ENCODE results near the gene KBTBD12.

Gene KBTBD12

DNA sequence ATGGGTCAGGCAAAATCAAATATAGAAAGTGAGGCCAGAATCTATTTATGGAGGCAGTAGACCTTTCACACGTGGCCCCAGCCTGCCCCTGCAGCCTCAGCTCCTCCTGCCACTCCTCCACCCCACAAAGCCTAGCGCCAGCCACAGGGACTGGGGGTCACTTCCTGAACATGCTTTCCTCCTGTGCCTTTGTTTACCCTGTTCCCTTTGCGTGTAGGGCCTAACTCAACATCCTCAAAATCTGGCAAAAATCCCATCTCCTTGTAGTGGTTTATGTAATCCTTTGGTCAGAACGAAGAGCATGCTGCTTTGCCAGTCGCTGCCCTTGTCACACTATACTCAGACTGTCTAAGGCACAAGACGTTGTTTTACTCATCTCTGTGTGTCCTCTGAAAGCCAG, 39.6 kb downstream of the KBTBD12 start:
- no peak for DNase-seq

DNA sequence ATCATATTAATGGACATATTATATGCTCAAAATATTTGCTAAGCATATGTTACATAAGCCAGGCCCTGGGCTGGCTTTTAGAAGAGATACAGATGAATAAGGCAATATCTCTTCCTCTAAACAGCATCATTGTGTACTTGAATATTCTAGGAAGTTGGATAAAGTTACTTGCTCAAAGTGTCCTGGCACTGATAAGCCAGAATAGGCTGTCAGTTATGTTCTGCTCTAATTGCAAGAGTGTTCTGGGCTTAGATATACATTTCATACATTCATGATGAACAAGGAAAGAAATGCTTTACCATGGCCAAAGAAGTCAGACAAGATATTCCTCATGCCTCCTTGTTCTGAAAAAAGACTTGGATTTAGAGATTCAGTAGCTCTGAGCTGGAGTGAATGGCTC, 40.7 kb downstream of the KBTBD12 start:
- DNase-seq, result no peak

DNA sequence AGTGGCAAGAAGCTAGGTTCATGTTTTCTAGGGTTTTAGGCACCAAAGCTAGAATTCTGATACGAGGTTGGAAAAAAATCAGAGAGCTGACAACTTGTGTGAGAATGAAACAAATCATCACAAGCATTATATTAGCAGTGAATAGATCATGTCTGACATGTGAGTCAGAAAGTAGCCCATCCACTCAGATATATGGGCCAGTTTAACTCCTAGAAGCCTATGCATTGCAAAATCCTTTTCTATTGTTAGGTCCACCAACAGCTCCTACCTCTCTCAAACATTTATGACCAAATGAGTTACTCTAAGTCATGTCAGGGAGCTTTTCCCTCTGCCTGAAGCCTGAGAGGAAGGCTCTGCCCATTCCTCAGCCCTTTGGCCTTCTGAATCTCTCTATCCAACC, 44.0 kb downstream of the KBTBD12 start:
- no peak for DNase-seq

DNA sequence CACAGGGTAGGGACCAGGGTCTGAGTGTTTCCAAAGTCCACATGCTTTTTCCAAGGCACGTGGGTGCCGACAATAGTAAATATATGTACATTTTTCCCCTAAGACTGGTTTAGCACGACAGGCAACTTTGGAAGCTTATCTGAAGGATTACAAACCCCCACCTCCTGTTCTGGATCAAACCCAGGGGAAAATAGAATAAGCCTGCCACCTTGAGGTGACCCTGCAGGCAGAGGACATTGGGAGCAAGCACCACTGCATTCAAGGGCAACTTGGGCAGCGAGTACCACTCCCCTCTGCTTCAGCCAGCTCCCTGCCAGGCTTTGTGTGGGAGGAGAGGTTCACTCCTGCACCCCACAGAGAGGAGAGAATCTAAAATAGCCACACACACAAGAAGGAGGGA, 44.8 kb downstream of the KBTBD12 start:
- peak; percentile 27 for DNase-seq

DNA sequence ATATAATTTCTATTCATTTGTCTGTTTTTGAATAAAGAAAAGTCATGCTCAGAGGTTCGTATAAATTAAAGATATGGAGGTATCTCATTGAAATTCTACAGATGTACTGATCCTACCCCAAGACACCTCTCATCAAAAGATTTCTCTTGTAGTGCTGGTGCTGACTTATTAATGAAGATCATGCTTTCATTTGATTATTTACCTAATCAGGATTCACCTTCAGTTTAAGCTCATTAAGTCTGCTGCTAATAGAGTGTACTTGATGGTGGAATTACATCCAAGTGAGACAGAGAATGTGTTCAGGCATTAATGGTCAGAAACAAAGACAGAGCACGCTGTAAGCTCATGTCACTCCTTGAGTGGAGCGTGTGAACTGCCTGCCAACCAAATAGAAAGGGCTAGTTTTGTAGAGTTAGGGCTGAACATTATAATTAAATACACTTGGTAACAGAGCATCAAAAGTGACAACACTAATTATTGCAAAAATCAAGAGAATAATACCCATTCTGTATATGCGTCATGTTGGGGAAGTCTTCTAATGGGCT, 45.5 kb downstream of the KBTBD12 start:
- no peak for DNase-seq

DNA sequence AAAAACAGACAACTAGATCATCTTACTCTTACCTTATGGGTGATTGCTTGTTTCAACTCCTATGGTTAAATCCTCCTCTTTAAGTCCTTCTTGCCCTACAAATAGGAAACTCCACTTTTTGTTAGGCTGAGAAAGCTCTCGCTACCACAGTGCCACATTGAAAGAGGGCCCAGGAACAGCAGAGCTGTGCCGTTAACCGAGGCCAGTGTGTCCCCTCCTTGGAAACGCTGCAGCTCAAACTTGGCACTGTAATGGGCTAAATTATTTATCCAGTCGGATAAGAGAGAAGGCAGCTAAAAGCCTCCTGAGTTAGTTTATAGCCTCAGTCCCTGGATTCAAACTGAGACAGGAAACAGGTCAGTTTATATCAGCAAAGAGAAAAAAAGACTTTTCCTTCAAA, 46.1 kb downstream of the KBTBD12 start:
- DNase-seq, result no peak

DNA sequence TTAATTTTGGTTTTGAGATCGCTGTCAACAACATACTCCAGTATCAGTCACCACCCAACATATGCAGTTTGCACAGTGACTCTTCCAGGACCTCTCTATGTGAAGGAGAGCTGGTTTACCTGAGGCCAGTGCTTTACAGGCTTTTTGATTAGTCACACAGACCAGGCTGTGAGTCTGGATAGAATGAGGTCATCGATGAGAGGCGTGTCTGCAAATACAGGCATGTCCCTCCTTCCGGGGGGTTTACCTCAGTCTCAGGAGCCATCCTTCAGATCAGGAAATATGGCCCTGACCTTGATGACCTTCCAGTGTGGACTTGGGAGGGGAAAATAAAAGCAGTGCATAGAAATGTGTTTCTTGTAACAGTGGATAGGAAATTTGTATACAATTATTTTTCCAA, 46.9 kb downstream of the KBTBD12 start:
- no peak for DNase-seq

DNA sequence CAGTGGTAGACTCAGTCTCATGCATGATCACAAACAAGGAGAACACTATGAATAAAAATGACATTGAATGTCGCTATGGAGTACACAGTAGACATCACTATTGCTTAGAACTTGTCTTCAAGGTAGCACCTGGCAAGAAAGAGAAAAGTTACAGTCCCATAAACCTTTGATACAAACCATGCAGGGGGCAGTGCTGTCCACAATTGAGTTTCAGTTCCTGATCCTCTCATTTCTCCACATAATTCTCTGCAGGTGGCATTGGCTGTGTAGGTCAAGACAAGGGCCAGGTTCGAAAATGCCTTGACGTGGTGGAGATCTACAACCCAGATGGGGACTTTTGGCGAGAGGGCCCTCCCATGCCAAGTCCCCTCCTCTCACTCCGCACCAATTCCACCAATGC, 47.9 kb downstream of the KBTBD12 start:
- no peak for DNase-seq

DNA sequence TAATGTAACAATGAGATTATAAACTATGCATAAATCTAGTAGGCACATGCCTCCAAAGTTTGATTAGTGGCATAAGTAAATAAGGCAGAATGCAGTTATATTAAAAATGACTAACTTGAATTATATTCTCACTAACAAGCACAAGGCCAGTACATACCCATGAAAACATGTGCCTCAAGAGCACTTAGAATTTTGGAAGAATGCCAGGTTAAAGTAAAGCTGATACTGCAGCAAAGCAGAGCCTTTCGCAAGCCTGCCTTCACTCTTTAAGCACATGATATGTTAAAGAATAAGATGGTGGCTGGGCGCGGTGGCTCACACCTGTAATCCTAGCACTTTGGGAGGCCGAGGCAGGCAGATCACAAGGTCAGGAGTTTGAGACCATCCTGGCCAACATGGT, 49.0 kb downstream of the KBTBD12 start:
- no peak for DNase-seq

DNA sequence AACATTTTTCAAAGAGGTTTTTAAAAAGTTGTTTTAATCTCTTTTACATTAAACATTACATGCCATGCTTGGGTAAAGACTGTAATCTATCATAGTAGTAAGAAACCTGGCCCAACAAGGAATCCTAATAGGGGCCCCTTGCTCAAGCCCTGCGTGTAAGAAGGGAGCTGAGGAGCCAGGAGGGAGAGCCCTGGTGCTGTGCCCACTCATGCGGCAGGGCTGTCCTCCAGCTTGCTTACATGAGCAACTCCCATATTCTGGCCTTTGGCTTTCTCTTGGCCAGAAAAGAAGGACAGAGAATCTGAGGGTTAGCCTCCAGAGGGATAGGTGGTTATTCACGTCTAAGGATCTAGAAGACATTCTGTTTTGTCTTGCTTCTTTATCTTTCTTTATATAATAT, 49.8 kb downstream of the KBTBD12 start:
- DNase-seq, result no peak

DNA sequence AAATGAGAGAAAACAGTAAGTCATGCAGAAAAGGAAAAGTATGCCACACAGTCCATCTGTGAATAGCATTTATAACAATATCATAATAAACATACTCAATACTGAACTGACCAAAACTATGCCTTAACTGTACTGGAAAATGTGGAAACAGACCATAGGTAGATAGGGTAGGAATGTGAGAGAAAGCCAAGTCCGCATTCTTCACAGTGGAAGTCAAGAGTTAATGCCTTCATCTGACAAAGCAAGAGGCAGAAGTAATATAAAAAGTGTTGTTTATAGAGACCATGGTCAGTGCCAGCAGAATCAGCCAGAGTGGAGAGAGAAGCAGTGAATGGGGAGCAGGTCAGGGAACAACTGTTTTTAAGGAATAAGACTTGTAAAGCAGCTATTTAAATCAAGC, 52.3 kb downstream of the KBTBD12 start:
- DNase-seq, result no peak

DNA sequence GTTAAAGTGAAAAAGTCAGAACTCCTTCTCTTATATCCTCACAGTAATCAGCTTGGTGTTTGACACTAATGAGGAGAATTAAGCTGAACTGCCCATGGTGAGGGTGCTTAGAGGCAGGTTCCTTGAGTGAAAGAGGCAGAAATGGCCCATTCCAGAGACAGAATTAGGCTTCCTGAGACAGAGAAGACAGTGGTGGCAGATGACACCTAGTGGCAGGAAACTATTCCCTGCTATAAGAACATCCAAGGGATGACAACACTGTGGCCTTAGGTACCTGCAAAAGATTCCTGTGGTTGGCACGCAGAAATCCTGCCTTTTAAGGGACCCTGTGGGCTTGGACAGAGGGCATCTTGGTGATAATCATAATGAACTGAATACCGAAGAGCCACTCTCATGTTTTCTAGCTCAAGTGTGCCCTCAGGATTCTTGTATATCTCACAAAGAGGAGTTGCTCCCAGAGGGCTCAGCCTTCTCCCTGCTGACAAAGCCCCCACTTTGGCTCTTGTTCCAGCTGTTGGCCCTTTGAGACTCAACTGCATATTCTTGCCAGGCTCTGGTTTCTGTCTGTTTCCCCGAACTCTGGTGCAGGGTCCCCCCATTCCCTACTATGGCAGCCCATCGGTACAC, 56.0 kb downstream of the KBTBD12 start:
- peak; percentile 48 for DNase-seq

DNA sequence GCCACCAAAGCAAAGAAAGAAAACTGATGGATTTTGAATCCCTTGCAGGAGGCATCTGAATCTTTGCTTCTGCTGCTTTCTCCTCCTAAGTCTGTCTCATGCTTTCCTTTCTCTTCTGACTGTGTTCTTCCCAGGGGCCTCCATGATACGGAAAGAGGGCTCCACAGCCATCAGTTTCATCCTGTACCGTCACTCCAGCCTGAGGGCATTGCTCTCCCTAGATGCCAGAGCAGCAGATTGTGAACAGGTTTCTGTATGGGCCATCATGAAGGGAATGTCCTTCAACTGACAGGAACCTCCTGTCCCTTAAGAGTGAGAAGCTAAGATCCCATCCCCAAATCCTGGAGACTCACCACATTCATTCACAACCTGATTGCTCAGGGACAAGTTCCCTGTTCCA, 59.2 kb downstream of the KBTBD12 start:
- no peak for DNase-seq

DNA sequence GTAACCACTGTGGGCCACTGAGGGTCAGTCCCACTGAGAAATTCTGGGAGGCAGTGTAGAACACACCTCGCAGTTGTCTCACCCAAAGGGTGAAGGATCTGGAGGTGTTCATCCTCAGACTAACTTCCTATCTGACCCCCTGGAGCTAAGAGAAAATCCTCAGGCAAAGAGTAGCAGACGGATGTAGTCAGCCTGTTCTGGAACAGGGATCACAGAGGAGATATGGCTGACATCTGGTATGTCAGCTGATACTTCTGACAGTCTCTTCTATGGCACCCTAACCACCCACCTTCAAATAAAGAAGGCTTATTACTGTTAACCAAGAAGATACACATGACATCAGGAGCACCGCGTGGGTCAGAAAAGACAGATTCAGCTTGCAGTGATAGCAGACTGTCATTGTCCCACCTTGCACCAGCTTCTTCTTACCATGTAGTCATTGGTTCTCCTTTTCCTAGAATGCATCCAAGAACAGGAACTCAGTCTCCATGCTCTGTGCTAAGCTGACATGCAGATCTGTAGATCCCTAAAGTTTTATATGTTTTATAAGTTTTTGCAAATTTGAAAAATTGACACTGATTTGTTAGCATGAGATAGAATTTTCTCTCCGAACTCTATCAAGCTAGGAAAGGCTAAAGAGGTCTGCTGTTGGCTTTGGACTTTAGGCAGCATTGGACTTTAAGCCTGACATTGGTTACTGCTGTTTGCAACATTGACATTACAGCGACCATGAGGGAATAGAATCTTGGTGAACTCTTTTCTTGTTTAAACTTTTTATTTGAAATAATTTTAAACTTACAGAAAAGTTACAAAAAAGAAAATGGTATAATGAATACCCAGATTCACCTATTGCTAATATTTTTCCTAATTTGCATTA, 60.4 kb downstream of the KBTBD12 start:
- peak; percentile 21 for DNase-seq

DNA sequence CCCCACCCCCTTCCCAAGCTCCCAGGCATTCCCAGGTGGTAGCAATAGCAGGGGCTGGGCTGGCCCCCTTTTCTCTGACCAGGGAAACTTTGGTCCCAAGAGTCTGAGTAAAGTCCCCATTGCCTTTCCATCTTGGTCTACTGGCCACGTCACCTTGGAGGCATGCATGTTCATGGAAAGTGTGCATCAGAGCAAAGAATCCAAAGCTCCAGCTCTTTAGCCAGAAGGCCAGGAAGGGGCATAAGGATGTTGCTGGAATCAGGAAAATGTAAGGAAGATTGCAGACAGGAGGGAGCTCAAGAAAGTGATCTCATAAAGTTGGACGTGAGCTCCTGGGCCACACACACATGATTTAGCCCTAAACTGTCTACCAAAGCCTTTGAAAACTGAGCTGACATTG, 63.6 kb downstream of the KBTBD12 start:
- no peak for DNase-seq

DNA sequence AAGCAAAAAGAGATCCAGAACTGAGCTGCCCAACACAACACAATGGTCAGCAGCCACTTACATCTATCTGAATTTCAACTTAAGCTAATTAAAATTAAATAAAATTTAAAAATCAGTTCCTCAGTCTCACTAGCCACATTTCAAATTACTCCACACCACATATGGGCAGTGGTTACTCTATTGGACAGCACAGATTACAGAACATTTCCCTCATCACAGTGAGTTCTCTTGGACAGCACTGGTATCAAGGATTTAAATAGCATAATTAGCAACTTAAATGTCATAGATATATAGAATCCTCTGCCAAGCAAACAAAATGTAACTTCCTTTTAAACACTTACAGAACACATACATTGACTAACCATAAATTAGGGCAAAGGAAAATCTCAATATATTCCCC, 64.4 kb downstream of the KBTBD12 start:
- DNase-seq, result no peak

DNA sequence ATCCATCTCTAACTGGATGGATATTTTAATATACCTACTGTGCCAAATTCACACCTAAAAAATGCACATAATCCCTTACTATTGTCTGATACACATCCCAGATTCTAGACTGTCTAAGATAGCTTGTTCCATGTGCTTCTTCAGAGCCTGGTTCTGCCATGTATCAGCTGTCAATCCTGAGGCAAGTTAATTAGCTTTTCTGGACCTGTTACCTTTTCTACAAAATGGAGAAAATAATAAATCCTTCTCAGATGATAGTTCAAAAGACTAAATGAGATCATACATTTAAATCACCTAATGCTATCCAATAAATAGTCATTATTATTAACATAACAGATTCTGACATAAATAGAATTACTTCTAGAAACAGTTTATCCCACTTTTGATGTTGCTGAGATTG, 66.1 kb downstream of the KBTBD12 start:
- DNase-seq, result no peak

DNA sequence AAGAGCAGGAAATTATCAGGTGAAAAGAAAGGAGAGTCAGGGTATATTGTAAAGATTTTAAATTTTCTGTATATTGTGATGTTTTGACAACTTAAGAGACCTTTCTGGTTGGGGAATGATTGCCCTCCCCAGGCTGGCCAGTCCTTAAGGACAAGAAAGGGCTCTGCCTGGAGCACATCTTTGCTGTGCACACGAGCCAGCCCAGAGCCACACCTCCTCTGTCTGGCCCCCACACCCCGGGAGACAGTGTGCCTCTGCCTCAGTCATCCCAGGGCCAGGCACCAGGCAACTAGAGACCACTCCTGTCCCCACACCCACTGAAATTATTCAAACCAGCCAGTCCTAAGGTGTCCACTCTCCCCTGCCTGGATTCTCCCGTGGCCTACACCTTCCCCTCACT, 67.1 kb downstream of the KBTBD12 start:
- DNase-seq, result no peak

DNA sequence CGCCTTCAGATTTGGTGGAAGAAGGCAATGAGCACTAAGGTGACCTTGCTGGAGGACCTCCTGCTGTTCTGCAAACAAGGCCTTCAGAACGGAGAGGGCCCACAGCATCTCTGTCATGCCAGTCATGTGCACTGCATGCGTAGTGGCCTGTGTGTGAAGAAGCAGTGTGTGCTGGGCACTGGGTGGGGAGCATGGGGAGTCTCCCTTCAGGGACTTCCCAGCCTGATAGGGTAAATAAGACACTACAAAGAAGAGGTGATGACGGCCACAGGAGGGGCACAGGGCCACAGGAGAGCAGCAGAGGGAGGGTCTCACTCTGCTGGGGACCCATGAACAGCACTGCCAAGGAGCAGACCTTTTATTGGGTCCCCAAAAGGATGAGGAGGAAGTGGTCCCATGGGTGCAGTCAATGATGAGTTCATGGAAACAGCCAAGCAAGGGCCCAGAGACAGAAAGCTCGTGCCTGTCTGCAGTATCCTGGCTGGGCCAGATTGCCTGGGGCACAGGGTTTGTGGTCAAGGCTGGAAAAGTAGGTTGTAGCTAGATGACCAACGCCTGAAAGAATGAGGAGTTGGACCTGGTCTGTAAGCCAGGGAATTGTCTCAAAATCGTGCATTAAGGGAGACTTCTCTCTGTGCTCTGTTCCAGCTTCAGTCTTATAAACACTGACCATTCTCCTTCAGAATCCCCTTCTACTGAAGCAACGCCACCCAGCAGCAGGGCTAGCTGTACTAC, 69.4 kb downstream of the KBTBD12 start:
- DNase-seq, result no peak

DNA sequence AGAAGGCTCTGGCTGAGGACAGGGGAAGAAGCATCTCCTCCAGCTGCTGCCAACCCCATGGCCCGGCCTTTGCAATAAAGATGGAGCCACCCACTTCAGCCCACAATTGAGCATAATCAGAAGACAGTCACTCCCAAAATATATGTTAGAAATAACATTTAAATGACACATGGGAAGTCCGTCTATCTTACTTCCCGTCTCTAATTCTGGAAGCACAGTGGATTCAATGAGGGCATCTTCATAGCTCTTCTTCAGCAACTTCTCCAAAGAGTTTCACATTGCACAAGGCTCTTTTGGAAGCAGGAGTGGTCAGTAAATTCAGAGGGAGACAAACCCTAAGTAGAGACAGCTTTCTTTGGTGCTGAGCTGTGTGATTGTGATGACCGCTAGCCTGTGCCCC, 70.2 kb downstream of the KBTBD12 start:
- peak; percentile 17 for DNase-seq

DNA sequence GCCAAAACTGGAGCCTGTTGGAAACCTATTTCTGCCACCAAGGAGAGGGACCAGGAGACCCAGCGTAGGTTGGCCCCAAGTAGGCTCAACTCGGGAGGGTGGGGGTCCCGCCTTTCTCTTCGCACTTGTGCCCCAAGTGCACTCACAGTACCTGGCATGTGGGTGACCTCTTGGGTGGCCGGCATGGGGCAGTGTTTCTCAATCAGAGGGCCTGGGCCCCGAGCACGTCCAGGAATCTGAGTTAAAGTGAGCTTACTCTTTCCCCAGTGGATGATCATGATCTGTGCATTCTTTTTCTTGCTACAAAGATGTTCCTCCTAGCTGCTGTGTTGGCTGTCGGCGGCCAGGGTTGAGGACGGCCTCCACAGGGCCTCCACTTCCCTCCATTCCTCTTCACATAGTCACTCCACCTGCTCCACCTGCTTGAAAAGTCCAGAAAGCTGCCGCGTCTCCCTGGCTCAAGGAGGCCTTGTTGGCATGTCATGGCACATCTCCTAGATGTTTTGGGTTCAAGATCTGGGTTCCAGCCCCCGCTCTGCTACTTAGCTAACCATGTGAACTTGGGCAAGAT, 70.7 kb downstream of the KBTBD12 start:
- no peak for DNase-seq

DNA sequence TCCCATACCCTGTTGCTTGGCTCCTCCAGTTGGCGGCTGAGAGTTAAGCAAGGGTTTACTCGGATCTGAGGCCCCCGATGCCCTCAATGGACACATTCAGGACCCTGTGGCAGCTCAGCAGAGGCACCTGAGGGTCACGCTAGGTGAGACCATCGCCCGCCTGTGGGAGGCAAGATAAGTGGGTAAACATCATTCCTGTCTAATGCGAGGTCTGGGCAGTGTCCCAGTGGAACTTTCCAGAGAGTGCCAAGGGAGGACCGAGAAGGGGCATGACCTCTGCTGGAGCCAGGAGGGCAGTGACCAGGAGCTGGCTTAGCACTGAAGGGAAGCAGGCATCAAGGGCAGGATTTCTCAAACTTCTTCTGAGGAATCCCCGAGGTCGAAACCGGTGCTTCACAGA, 71.8 kb downstream of the KBTBD12 start:
- no peak for DNase-seq

DNA sequence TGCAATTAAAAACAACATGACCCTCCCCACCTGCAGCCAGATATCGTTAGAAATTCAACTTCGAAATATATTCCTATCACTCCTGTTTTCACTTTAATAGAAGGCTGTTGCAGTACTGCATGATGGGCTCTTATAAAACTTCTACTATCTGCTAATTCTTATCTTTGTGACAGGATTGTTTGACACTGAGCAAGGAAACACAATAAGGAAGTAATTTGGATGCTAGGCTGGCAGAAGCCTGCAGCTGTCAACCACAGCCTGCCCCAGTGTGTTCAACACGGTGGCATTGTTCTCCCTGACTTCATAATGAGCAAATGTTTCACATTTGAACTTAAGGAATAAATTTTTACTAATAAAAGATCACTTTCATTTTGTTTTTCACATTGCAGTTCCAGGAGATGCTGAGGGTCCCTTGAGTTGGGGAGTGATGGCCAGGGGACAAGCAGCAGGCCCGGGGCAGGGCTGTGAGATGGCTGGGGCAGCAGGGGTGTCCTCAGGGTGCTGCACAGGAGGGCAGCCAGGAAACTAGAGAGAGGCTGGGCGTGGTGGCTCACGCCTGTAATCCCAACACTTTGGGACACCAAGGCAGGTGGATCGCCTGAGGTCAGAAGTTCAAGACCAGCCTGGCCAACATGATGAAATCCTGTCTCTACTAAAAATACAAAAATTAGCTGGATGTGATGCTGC, 72.4 kb downstream of the KBTBD12 start:
- DNase-seq, result no peak

Data from inflammatory macrophage treated with lipopolysaccharide for 4 hours (primary cell).